GM23248 (cell line): ENCODE results near the gene PPIL4. TPM values are rescaled to one million over a fixed set of nuclear protein-coding genes. Genes with fewer than 3 reads are reported as not detected.

Experiments used
- DNase-seq: peaks from one replicate; pipeline ENCODE4 v3.0.0-alpha.2; 2015
- H2AFZ ChIP-seq: fragments of 200-600 bp; sonication (generic); 2 replicates; pipeline ENCODE4 v1.6.1; 2016; ENCODE audit warnings: antibody characterized with exemption
- H3F3A ChIP-seq: fragments of 200-600 bp; sonication (generic); 2 replicates; pipeline ENCODE4 v1.6.1; 2016; ENCODE audit warnings: mild to moderate bottlenecking, antibody characterized with exemption, mixed run types; ENCODE audit not compliant: insufficient read depth
- H3K27ac ChIP-seq: fragments of 200-600 bp; sonication (generic); 2 replicates; pipeline ENCODE4 v1.5.1; 2016; ENCODE audit warnings: mild to moderate bottlenecking
- H3K27me3 ChIP-seq: fragments of 200-600 bp; sonication (generic); replicated peaks from 2 replicates; pipeline ENCODE4 v1.6.1; 2016; ENCODE audit warnings: mild to moderate bottlenecking; ENCODE audit not compliant: insufficient read depth
- H3K36me3 ChIP-seq: fragments of 200-600 bp; sonication (generic); 2 replicates; pipeline ENCODE4 v1.6.1; 2016; ENCODE audit warnings: low read depth, mild to moderate bottlenecking
- H3K4me1 ChIP-seq: fragments of 200-600 bp; sonication (generic); 2 replicates; pipeline ENCODE4 v1.6.1; 2016; ENCODE audit warnings: mild to moderate bottlenecking; ENCODE audit not compliant: insufficient read depth
- H3K4me2 ChIP-seq: fragments of 200-600 bp; sonication (generic); one replicate; pipeline ENCODE4 v1.6.1; 2016; ENCODE audit warnings: mild to moderate bottlenecking; ENCODE audit not compliant: unreplicated experiment
- H3K4me3 ChIP-seq: fragments of 200-600 bp; sonication (generic); 2 replicates; pipeline ENCODE4 v1.5.1; 2016; ENCODE audit warnings: mild to moderate bottlenecking
- H3K79me2 ChIP-seq: fragments of 200-600 bp; sonication (generic); 2 replicates; pipeline ENCODE4 v1.6.1; 2016; ENCODE audit warnings: mild to moderate bottlenecking; ENCODE audit not compliant: insufficient read depth
- H3K9ac ChIP-seq: fragments of 200-600 bp; sonication (generic); 2 replicates; pipeline ENCODE4 v1.6.1; 2016; ENCODE audit warnings: mild to moderate bottlenecking
- H3K9me2 ChIP-seq: fragments of 200-600 bp; sonication (generic); 2 replicates; pipeline ENCODE4 v1.6.1; 2016; ENCODE audit warnings: mixed run types, mild to moderate bottlenecking, moderate library complexity; ENCODE audit not compliant: insufficient read depth
- H3K9me3 ChIP-seq: fragments of 200-600 bp; sonication (generic); one replicate; pipeline ENCODE4 v1.6.1; 2017; ENCODE audit warnings: low read depth
- H4K20me1 ChIP-seq: fragments of 200-600 bp; sonication (generic); 2 replicates; pipeline ENCODE4 v1.6.0; 2016; ENCODE audit not compliant: insufficient read depth
- EZH2 ChIP-seq: fragments of 200-600 bp; sonication (generic); IDR thresholded peaks from 2 replicates; pipeline ENCODE4 v1.6.1; 2018; ENCODE audit warnings: antibody characterized with exemption, mild to moderate bottlenecking; ENCODE audit not compliant: insufficient read depth, poor library complexity, severe bottlenecking
- EZH2phosphoT487 ChIP-seq: fragments of 200-600 bp; sonication (generic); IDR thresholded peaks from 2 replicates; pipeline ENCODE4 v1.6.1; 2018; ENCODE audit warnings: antibody characterized with exemption, moderate library complexity, mild to moderate bottlenecking, low read depth; ENCODE audit not compliant: insufficient read depth
- WGBS, 2 experiments: methylation state at CpG; one replicate each; pipeline ENCODE4 v1.1.6; 2015 to 2017; ENCODE audit warnings: low lambda C conversion rate in 2 of 2, low coverage in 1 of 2; ENCODE audit errors: missing lambda C conversion rate in 2 of 2; 5-methylcytosine and 5-hydroxymethylcytosine counted together
- in situ Hi-C: fragments of 300-500 bp; cut with MboI; formaldehyde crosslinking; loops from 2 replicates; pipeline ENCODE4 v1.15.0; 2020
- polyA plus RNA-seq: library from polyadenylated mRNA; unstranded; fragments of >200 nt; fragmentation: Nextera tagmentation; extraction: Ambion mirVana; gene quantifications from 2 replicates; pipeline ENCODE4 v1.2.1, GENCODE V29; 2016
- total RNA-seq: library from RNA; depleted of rRNA; stranded (reverse); fragments of >200 nt; shearing (Covaris generic); gene quantifications from 2 replicates; pipeline ENCODE4 v1.2.3, GENCODE V29; 2014

The PPIL4 gene
- total and polyA plus RNA-seq, 2 experiments from 2014 or later = 32.2 to 43.0 TPM

- Histone ChIP-seq H4K20me1 (no peaks in the 10 kb centered on the region), H3K4me1 (peaks cover 9% of the 10 kb centered on the region), H3K9me3 (no peaks in the 10 kb centered on the region), H3K27me3 (no peaks in the 10 kb centered on the region), H3K9ac (no peak overlapping the region), H3K36me3 (no peaks in the 10 kb centered on the region), H3K79me2 (no peaks in the 10 kb centered on the region), H3K4me2 (no peak overlapping the region), H3K27ac (no peak overlapping the region), H2AFZ (no peak overlapping the region), H3K9me2 (no peaks in the 10 kb centered on the region), H3K4me3 (no peak overlapping the region), H3F3A (peaks cover 14% of the 10 kb centered on the region; the same call in 1 of the 2 replicates)
- 84% methylated on average over 3 of the region's 3 CpGs for WGBS, 2 experiments
- DNase-seq = peak; percentile 39
- in situ Hi-C loops = no loop called here
- TF ChIP-seq EZH2 (no peak), EZH2phosphoT487 (no peak)
Measured at GRCh38 chr6:149560736-149561135, 14.9 kb upstream of the PPIL4 start.

- H3F3A ChIP-seq = peaks cover 14% of the 10 kb centered on the region; the same call in 1 of the 2 replicates
- in situ Hi-C loops = no loop called here
- TF ChIP-seq EZH2 = no peak
- TF ChIP-seq EZH2phosphoT487 = no peak
Measured at GRCh38 chr6:149559389-149559788, 13.5 kb upstream of the PPIL4 start.

GRCh38 chr6:149558029-149558428 lies 12.2 kb upstream of the PPIL4 start:
- Histone ChIP-seq H3K36me3 (no peaks in the 10 kb centered on the region), H3K9me2 (no peaks in the 10 kb centered on the region), H3K4me1 (no peaks in the 10 kb centered on the region), H3K4me3 (no peak overlapping the region), H3K9ac (no peak overlapping the region), H3K4me2 (no peak overlapping the region), H3K9me3 (no peaks in the 10 kb centered on the region), H3K79me2 (no peaks in the 10 kb centered on the region), H3F3A (peaks cover 4% of the 10 kb centered on the region; the same call in 1 of the 2 replicates), H4K20me1 (no peaks in the 10 kb centered on the region), H2AFZ (no peak overlapping the region), H3K27me3 (no peaks in the 10 kb centered on the region), H3K27ac (no peak overlapping the region)
- TF ChIP-seq EZH2 (no peak), EZH2phosphoT487 (no peak)
- in situ Hi-C loops = no loop called here
- DNase-seq = no peak

More at GRCh38 chr6:149559389-149559788, 13.5 kb upstream of the PPIL4 start:
- Histone ChIP-seq H3K27ac (no peak overlapping the region), H3K4me3 (no peak overlapping the region), H3K4me2 (no peak overlapping the region), H3K9ac (no peak overlapping the region), H4K20me1 (no peaks in the 10 kb centered on the region), H3K9me2 (no peaks in the 10 kb centered on the region), H3K9me3 (no peaks in the 10 kb centered on the region), H2AFZ (no peak overlapping the region), H3K27me3 (no peaks in the 10 kb centered on the region), H3K36me3 (no peaks in the 10 kb centered on the region), H3K4me1 (peaks cover 9% of the 10 kb centered on the region), H3K79me2 (no peaks in the 10 kb centered on the region)
- DNase-seq = no peak
- WGBS, 2 experiments = 93 to 94% methylated on average over 2 of the region's 2 CpGs

- no peak for DNase-seq
- Histone ChIP-seq H3K4me1 (no peaks in the 10 kb centered on the region), H3F3A (no peaks in the 10 kb centered on the region; the same call in 1 of the 2 replicates), H3K9me3 (no peaks in the 10 kb centered on the region), H3K9me2 (no peaks in the 10 kb centered on the region), H2AFZ (no peak overlapping the region), H3K27me3 (no peaks in the 10 kb centered on the region), H3K9ac (no peak overlapping the region), H3K4me2 (no peak overlapping the region), H3K79me2 (no peaks in the 10 kb centered on the region), H3K36me3 (no peaks in the 10 kb centered on the region), H3K27ac (no peak overlapping the region), H3K4me3 (no peak overlapping the region), H4K20me1 (no peaks in the 10 kb centered on the region)
- in situ Hi-C loops = no loop called here
- 34 to 52% methylated on average over 4 to 5 of the region's 5 CpGs for WGBS, 2 experiments
- TF ChIP-seq EZH2phosphoT487 (no peak), EZH2 (no peak)
Measured at GRCh38 chr6:149551920-149552319, 6.1 kb upstream of the PPIL4 start.

GRCh38 chr6:149545258-149545753 lies 537 bp downstream of the PPIL4 start:
- Histone ChIP-seq H3K4me2 (peak overlapping the region; percentile 91), H3K27ac (peak overlapping the region; percentile 99), H3K79me2 (peaks cover 55% of the 10 kb centered on the region), H3K9me2 (no peaks in the 10 kb centered on the region), H4K20me1 (no peaks in the 10 kb centered on the region; the same call in 1 of the 2 replicates), H3K9me3 (no peaks in the 10 kb centered on the region), H2AFZ (peak overlapping the region; percentile 77), H3K27me3 (no peaks in the 10 kb centered on the region), H3K36me3 (0 out of 2 replicates have a peak, but pooled peaks cover 3% of the 10 kb centered on the region), H3K4me3 (peak overlapping the region; percentile 98), H3K4me1 (peaks cover 29% of the 10 kb centered on the region), H3F3A (peaks cover 12% of the 10 kb centered on the region), H3K9ac (peak overlapping the region; percentile 100)
- 0 to 1% methylated on average over 16 of the region's 16 CpGs for WGBS, 2 experiments
- DNase-seq = peak; percentile 89
- in situ Hi-C loops = no loop called here
- TF ChIP-seq EZH2 (no peak), EZH2phosphoT487 (no peak)
